GM19468 (cell line): ENCODE measurements around the gene XKR7.
"Not testable (repeated sequence)": the region's sequence is repeated elsewhere in the genome, so short reads cannot be mapped to it uniquely, and the experiment has no call there.

ENCODE experiments used
- ATAC-seq: cut with Tn5 transposase; IDR thresholded peaks from one replicate; pipeline ENCODE4 v1.9.1; 2021; ENCODE audit warnings: mild to moderate bottlenecking, moderate library complexity, moderate number of reproducible peaks; ENCODE audit not compliant: unreplicated experiment; ENCODE audit errors: extremely low read depth

XKR7 gene

DNA sequence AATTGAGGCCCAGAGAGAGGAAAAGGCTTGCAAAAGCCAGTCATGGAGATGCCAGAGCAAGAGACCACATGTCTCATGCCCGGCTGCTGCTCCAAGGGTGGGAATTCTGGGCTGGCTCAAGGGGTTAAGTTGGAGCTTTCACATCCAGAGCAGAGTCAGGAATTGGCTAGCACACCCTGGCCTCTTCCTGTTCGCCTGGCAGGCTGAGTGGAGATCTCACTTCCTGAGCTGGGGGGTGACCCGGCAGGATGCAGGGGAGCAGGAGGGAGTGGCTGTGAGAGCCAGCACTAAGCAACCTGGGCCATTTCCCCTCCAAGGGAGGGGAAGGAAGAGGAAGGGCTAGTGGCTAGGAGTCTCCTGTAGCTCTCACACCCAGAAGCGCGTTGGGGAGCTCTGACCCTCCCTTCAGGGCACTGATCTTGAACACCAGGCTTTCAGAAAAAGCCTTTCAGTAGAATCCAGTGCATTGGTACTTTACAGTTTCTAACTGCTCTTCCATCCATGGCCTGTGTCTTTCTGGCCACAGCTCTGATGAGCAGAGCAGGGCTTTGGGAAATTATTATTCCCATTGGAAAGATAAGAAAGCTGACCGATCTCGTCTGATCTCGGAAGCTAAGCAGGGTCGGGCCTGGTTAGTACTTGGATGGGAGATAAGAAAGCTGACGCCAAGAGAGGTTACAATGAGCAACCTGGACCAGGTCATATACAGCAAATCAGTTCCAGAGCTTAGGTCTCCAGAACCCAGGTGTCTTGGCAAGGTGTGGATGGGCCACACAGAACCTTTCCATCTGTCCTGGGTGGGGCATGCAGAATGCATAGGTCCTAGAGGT lies 40.1 kb downstream of the XKR7 start:
- no peak for ATAC-seq

GRCh38 chr20:32009564-32009963 lies 41.6 kb downstream of the XKR7 start:
- no peak for ATAC-seq

DNA sequence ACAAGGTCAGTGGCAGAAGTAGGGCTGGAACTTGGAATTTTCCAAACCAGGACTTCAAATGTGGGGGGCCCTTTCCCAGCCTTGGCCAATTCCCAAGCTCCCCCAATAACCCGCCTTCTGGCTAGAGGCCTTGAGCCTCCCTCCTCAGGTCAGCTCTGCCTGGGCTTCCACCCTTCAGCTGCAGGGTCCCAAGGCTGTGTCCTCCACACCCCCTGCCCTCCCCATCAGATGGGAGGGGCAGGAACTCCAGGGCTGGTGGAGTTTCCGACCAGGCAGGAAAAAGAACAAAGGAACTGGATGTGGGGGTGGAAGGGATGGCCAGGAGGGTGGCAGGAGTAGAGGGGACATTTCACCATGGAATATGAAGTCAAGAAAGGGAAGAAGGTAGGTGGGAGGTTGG lies 42.1 kb downstream of the XKR7 start, which contains the start of gene CCM2L:
Gene CCM2L, plus strand, starts transcription at position 338 of the 400 bp plus-strand sequence. Its CDS starts 17 bp downstream, at position 355.
- ATAC-seq = no peak

GRCh38 chr20:32010666-32011065 lies 42.7 kb downstream of the XKR7 start:
- no peak for ATAC-seq

DNA sequence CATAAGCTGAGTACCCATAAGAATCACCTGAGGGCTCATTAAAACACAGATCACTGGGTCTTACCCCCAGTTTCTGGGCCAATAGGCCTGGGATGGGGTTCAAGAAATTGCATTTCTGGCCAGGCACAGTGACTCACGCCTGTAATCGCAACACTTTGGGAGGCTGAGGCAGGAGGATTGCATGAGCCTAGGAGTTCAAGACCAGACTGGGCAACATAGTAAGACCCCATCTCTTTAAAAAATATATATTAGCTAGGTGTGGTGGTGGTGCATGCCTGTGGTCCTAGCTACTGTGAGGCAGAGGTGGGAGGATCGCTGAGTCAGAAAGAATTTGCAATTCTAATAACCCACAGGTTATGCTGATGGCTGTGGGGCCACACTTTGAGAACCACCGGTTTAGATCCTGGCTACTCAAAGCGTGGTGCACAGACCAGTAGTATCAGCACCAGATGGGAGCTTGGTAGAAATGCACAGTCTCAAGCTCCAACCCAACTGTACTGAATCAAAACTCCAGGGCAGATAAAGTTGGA lies 44.3 kb downstream of the XKR7 start:
- no peak for ATAC-seq

DNA sequence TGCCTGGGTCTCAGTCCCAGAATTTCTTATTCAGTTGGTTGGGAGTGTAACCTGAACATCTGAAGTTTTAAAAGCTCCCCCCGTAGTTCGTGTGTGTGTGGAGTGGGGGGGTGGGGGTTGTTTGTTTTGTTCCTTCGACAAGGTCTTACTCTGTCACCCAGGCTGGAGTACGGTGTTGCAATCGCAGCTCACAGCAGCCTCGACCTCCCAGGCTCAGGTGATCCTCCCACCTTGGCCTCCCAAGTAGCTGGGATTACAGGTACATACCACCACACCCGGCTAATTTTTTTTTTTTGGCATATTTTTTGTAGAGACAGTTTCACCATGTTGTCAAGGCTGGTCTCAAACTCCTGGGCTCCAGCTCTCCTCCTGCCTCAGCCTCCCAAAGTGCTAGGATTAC lies 45.4 kb downstream of the XKR7 start:
- ATAC-seq = no peak

DNA sequence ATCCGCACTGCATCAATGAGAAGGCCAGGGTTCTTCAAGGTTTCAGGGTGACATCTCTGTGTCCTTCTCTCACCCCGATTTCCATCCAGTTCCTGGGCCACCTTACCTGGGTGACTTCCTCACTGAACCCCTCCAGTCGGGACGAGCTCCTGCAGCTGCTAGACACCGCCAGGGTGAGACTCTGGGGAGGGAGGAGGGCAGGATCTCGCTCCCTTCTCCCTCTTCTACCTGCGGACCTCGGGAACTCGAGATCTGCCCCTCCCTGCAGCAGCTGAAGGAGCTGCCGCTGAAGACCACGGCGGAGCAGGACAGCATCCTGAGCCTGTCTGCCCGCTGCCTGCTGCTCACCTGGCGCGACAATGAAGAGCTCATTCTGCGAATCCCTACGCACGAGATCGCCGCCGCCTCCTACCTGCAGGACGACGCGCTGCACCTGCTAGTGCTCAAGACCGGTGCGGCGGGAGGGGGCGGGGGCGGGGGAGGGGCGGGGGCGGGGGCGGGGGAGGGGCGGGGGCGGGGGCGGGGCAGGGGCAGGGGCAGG lies 49.8 kb downstream of the XKR7 start:
- ATAC-seq = no peak

DNA sequence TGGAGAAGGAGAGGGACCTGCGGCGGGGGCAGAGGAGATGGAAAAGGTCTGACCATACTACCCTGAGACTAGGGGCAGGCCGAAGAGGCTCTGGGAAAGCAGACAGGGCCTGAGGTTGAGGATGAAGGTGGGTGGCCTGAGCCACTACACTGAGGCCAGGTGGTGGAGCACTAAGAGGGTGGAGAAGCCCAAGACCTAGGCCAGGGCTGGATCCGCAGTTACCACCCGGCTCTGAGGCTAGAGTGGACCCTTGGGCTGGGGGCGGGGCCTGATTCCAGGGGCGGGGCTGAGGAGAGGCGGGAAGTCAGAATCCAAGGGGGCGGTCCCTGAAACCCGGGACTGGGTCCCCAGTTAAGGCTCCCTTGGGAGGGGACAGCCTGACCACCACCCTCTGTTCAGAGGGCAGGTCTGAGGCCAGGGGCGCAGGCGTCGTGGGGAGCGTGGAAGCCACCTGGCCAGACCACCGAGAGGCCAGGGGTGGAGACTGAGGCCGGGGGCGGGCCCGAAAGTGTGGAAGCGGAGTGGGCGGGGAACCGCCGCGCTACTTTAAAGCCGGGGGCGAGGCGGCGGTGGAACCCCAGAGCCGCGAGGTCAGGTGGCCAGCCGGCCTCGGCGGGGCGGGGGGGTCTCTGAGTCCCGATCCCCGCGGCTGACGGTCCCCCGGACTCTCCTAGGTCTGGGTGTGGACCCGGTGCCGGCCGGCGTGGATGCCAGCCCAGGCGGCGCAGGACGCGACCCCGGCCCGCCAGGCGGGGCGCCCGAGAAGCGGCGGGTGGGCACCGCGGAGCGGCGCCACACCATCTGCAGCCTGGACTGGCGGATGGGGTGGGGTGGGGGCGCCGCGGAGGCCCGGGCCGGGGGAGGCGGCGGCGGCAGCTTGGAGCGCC lies 50.6 kb downstream of the XKR7 start:
- ATAC-seq = no peak

- ATAC-seq = no peak
These were observed 51.2 kb downstream of the XKR7 start for GRCh38 chr20:32019156-32019510.

DNA sequence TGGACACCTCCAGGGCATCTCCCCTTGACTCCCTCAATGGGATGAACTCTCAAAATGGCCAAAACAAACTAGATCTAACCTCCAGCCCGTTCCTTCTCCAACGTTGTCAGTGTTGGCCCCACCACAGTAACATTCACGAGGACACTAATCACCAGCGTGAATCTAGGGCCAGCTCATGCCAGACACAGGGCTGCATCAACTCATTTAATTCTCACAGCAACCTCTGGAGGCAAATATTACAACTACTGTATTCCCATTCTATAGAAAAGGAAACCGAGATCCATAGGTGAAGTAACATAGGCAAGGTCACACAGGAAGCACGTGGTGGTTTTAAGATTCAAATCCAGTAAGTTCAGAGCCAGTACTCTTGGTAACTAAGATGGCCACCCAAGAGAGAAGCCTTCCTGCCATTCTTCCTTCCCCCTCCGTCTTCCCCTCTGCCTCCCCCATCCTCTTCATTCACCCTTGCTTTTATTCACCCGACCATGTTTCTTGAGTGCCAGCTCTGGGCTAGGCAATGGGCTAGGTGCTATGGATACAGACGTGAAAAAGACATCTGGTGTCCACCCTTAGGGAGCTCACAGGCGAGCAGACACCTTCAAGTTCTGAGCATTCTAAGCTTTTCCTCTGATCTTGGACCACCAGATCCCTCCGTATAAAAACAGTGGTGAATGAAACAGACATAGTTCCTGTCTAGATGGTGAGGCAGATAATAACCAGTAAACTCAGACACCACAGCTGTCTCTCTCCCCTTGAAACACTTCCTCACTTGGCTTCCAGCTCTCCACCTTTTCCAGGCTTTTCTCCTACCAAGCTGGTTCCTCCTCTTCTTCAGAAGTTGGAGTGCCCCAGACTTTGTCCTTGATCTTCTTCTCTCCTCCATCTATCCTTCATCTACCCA lies 51.9 kb downstream of the XKR7 start:
- ATAC-seq = no peak

DNA sequence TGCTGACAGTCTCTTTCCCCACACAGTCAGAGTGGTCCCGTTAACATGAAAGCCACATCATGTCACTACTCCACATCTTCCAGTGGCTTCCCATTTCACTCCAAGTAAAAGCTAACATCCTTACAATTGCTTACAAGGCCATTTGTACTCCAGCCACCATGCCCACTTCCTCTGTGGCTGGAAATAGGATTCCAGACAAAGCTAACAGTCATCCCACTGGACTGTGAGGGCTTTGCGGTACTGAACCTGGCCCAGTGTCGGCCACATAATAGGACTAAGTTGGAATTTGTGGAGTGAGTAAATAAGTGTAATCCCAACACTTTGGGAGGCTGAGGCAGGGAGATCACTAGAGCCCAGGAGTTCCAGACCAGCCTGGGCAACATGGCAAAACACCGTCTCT lies 53.1 kb downstream of the XKR7 start:
- no peak for ATAC-seq

DNA sequence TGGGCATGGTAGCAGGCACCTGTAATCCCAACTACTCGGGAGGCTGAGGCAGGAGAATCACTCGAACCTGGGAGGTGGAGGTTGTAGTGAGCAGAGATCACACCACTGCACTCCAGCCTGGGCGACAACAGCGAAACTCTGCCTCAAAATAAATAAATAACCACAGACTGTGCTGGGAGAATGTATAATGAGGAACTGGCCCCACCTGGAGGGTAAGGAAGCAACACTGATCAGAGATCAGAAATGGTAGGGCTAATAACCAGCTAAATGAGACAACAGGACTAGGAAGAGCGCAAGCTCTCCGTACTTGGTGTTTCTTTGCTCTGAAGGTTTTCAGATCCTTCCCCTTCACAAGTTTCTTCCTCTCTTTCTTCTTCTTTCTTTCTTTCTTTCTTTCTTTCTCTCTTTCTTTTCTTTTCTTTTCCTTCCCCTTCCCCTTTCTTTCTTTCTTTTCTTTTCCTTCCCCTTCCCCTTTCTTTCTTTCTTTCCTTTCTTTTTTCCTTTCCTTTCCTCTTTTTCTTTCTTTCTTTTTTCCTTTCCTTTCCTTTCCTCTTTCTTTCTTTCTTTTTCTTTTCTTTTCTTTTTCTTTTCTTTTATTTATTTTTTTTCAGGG lies 56.8 kb downstream of the XKR7 start:
- ATAC-seq = no peak

DNA sequence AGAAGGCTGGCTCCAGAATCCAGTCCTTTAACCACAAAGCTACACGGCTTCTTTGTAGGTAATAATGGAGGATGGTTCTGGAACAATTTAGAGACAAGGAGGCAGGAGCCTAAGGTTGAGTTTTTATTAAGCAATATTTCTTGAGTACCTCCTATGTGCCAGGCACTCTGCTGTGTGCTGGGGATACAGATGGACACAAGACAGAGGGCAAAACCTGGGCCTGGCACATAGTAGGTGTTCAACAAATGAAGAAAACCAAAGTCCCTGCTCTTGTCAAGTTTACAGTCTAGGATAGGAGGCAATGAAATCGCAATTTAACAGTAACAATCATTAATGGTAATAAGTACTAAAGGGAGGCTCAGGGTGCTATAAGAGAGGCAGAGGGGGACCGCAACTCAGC lies 59.7 kb downstream of the XKR7 start:
- ATAC-seq = no peak

DNA sequence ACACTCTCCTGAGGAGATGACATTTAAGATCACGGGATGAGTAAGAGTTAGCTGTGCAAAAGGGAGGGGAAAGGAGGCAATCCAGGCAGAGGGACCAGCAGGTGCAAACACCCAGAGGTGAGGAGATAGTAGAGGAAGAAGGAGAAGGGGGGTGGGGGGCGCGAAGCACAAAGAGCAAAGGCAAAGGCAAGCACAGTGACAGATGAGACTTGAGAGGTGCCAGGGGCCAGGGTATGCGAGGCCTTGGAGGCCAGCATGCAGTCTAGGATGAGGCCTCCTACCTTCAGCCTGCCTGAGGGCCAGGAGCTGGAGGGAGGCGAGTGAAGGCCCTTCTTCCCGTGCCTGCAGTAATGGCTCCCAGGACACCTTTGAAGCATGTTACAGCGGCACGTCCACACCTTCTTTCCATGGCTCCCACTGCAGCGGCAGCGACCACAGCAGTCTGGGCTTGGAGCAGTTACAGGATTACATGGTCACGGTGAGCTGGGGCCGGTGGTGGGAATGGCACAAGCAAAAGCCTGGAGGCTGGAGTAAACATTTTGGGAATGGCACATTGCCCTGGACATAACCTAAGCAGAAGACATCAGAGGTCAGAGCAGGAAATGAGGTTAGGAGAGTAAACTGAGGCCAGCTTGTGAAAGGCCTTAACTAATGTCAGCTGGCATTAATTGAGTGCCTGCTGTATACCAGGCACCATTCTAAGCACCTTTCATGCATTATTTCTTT lies 60.9 kb downstream of the XKR7 start:
- ATAC-seq = no peak

GRCh38 chr20:32029561-32029960 lies 61.6 kb downstream of the XKR7 start:
- no peak for ATAC-seq

DNA sequence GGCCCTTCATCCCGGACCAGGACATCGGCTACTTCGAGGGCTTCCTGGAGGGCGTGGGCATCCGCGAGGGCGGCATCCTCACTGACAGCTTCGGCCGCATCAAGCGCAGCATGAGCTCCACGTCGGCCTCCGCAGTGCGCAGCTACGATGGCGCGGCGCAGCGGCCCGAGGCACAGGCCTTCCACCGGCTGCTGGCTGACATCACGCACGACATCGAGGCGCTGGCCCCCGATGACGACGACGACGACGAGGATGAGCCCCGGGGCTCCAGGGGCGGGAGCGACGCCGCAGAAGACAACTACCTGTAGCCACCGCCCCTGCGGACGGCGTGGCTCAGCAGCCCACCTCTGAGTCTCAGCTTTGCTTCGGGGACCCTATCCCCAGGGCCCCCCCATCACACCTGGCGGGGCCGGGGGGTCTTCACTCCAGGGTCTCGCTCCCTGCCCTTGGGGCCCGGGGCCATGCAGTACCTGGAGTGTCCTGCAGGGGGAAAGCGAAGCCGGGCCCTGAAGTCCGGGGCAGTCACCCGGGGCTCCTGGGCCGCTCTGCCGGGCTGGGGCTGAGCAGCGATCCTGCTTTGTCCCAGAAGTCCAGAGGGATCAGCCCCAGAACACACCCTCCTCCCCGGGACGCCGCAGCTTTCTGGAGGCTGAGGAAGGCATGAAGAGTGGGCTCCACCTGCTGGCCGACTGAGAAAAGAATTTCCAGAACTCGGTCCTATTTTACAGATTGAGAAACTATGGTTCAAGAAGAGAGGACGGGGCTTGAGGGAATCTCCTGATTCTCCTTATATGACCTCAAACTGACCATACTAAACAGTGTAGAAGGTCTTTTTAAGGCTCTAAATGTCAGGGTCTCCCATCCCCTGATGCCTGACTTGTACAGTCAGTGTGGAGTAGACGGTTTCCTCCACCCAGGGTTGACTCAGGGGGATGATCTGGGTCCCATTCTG lies 63.3 kb downstream of the XKR7 start:
- no peak for ATAC-seq

- ATAC-seq = no peak
These were observed 65.4 kb downstream of the XKR7 start for GRCh38 chr20:32033316-32033715.

GRCh38 chr20:32033721-32034120 lies 65.8 kb downstream of the XKR7 start:
- not testable (repeated sequence) for ATAC-seq
